ENCODE data around the gene SCN9A.
"Not testable (repeated sequence)": the region's sequence is repeated elsewhere in the genome, so short reads cannot be mapped to it uniquely, and the experiment has no call there.

Gene SCN9A

GRCh38 chr2:166373951-166374350, 1.8 kb downstream of the SCN9A start:
- peak; percentile 75 for DNase-seq

DNA sequence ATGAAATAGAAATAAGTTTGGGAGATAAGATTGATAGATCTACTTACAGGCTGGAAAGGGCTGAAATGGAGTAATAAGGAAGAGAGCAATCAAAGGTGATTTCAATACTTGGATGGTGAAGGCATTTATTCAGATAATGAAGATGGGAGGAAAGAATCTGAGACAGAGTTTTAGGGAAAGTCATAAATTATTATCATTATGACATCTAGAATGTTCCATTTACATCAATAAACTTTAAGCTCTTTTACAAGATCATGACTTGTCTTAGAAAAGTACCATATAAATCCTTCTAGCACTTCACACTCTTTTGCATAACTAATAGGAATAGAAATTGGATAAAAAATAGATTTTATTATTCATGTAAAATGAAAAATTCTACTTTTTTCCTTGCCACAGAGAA, 2.2 kb downstream of the SCN9A start:
- DNase-seq = no peak

- DNase-seq = no peak
These were observed 2.6 kb downstream of the SCN9A start for GRCh38 chr2:166373105-166373504.

- peak; percentile 39 for DNase-seq
These were observed 3.7 kb downstream of the SCN9A start for GRCh38 chr2:166372046-166372445.

DNA sequence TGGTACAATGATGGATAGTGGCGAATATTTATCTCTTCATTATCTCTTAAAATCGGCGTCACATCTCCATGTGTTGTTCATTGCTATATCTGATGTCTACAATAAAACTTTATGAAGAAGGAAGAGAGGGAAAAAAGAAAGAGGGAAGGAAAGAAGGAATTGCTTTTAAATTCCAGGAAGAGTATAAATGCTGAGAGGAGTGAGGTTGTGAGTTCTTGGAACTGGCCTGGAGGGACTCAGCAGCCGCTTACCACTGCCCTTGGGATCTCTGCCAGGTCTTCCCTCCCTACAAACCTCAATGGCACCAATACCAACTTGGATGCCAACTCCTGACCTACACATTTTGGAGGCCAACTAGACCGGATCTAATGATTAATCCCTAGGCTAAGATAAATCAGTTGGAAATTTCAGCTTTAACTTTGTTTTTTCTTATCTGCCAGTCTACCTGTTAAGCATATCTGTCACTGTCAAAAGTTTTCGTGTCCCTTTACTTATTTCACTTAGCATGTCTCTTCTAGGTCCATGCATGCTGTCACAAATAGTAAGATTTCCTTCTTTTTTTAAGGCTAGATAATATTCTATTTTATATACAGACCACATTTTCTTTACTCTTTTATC, 9.8 kb downstream of the SCN9A start:
- no peak for DNase-seq

DNA sequence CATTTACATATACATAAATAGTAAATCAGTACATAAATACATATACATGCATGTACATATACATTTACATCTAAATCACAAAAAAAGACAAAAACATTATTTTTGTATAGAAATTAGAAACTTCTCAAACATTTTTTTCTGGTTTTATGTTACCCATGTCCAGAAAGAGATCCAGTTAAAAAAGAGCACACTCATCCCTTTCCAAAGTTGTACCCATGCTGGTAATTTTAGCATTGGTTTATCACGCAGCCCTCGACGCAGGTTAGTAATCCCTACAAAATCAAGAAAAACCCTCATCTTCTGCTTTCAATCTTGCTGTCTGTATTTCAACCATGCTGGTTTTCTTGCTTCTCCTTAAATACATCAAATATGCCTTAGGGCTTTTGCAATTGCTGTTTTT, 10.5 kb downstream of the SCN9A start:
- DNase-seq = no peak

- no peak for DNase-seq
These were observed 11.1 kb downstream of the SCN9A start for GRCh38 chr2:166364476-166365161.

GRCh38 chr2:166361351-166362153, 14.2 kb downstream of the SCN9A start:
- DNase-seq = peak; percentile 42

DNA sequence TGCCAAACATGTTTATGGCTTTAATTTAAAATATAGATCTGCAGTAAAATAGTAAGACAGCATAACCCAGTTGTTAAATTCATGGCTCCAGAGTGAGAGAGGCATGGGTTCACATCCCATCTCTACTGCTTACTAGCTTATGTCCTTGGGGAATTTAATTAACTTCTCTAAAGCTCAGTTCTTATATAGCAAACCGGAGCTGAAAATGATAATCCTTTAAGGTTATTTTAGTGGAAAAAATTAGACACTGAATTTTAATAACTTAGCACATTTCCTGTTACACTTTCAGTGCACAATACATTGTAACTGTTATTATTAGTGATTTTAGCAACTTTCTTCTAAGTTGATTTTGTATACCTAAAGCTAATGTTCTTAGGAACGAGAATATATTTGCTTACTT, 14.8 kb downstream of the SCN9A start:
- no peak for DNase-seq

GRCh38 chr2:166360426-166360825, 15.3 kb downstream of the SCN9A start:
- no peak for DNase-seq

- DNase-seq = not testable (repeated sequence)
These were observed 17.8 kb downstream of the SCN9A start for GRCh38 chr2:166357950-166358321.

- DNase-seq = no peak
These were observed 18.4 kb downstream of the SCN9A start for GRCh38 chr2:166357068-166357949.

- DNase-seq = peak; percentile 56
These were observed 24.4 kb downstream of the SCN9A start for GRCh38 chr2:166351319-166351718.

GRCh38 chr2:166350525-166350924, 25.2 kb downstream of the SCN9A start:
- no peak for DNase-seq

DNA sequence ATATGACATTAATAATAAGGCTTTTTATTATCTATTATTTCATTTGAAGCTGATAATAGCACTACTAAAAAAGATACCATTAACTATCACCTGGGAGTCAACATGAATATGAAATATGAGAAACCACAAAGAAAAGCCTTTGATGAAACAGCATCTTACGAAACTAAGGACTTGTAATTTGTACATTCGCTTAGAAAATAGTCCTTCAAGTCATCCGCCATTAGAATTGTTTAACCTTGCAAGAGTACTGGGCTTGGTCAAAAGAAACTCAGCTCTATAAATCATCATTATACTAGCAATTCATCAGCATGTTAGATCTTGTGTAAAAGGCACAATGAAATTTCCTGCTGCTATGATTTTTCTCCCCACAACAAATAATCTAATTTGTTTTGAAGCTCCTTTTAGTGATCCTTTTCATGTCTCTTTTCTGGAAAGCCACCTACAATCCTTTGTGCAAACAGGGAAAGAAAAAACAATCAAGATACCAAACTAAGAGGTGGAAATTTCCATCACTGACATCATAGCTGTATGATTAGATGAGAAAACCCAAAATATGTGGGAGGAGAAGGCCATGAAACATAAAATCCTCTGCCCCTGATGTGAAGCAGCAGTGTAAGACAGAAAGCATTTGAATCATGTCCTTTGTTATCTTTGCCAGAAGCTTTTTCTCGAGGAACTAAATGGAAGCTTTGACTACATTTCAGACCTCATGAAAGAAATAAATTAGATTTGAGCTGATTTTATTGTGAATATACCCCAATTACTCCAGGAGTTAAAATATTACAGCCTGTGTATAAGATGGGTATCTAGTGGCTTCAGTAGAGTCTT, 31.2 kb downstream of the SCN9A start:
- DNase-seq = peak; percentile 59

GRCh38 chr2:166343467-166343866, 32.3 kb downstream of the SCN9A start:
- DNase-seq = no peak

DNA sequence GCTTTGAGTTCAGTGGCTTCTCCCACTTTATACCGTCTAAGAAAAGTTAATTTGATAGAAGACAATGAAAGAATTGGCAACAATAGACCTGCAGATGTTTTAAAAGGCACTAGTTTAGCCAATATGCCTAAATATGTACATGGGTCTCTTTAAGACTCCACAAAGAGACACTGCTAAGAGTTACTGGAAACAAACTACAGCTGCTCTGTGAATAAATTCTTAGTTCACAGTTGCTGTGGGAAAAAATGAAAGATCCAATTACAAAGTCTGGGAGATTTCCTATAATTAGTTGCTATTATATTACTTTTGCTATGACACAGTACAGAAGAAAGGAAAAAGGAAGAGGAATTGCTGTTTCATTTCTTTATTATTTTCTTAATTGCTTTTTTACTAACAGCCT, 34.3 kb downstream of the SCN9A start:
- DNase-seq = no peak

DNA sequence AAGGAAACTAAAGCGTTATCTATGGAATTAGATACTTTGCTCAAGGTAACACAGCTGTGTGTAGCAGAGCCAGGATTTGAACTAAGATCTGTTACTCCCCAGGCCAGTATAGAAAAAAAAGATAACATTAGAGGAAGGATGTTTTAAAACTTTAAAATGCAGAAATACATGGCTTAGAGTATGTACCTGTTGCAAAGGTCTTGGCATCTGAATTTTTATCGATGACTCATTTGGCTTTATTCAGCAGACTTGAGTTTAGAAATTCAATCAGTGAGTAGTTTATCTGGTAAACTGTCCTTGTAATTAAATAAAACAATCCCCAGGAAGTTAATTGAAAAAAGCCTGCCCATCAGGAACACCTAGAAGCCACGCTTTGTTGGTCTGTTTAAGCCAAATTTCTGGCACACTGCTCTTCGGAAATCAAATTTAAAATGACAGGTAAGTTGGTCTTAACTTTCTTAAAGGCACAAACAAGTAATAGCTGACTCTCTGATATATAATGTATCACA, 36.9 kb downstream of the SCN9A start:
- no peak for DNase-seq

DNA sequence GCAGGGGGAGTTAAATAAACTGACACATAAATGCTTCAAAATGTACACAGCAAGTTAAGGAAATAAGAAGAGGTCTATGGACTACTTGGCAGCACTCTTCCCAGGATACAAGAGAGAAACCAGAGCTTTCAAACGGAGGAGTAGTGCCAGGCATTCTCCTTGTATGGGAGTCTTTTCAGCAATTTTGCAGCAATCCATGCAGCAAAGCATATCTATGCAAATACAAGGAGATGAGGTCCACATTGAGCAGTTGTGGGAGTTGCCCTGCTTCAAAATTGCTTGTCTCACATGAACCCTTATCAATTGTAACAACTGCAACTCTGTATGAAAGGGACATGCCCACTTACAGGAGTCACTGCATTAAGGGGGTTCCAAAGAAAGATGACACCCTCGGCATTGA, 37.8 kb downstream of the SCN9A start:
- DNase-seq = no peak

GRCh38 chr2:166335284-166335683, 40.5 kb downstream of the SCN9A start:
- no peak for DNase-seq

- DNase-seq = no peak
These were observed 40.9 kb downstream of the SCN9A start for GRCh38 chr2:166334805-166335204.

- no peak for DNase-seq
These were observed 41.9 kb downstream of the SCN9A start for GRCh38 chr2:166333801-166334200.
